ENCODE measurements around the gene PEAR1.

The PEAR1 gene

DNA sequence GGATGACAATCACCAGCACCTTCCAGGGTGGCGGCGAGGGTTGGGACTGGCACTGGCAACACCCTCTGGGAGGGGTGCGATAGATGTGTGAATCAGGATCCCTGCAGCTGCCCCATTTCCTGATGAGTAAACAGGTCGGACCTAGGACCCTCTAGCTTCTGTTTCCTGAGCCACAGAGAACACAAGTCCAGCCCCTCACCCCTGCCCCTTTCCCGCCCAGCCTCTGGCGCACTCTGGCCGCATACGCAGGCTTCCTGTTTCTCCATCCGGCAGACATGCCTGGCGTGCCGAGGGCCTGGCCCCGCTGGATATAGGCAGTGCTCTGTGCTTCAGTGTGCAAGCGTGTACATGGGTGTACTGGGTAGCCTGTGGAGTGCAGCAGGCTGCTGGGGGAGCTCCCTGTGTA lies 4.6 kb downstream of the PEAR1 start:
- in situ Hi-C loops (cut with HindIII; ENCODE audit: low sequenced_read_pairs) = no loop called here

DNA sequence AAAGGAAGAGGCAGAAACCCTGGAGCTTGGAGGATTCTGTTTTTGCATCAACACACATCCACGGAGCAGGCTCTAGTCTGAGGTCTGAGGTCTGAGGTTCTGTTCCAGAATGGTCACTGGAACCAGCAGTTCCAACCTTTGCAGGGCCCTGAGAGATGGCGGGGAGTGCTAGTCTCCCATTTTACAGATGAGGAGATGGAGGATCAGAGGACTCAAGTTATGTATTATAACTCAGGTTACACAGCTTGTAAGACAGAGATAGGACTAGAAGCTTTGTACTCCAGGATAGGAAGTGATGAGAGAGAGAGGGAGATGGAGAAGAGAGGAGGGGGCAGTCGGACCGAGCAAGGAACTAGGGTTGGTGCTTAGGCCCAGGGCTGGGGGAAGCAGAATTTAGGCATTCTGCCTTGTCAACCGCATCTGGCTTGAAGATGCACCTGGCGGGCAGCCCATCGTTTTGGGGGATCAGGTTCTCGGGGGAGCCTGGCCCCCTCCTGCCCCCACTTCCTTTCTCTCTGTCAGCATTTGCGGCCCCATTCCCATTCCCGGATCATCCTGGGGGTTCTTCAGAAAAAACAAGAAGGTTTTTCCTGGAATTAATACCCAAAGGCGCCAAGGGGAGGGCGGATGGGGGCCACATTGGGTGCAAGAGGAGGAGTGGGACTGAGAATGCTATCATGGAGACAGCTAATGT lies 5.6 kb downstream of the PEAR1 start:
- in situ Hi-C loops (cut with HindIII; ENCODE audit: low sequenced_read_pairs) = no loop called here

DNA sequence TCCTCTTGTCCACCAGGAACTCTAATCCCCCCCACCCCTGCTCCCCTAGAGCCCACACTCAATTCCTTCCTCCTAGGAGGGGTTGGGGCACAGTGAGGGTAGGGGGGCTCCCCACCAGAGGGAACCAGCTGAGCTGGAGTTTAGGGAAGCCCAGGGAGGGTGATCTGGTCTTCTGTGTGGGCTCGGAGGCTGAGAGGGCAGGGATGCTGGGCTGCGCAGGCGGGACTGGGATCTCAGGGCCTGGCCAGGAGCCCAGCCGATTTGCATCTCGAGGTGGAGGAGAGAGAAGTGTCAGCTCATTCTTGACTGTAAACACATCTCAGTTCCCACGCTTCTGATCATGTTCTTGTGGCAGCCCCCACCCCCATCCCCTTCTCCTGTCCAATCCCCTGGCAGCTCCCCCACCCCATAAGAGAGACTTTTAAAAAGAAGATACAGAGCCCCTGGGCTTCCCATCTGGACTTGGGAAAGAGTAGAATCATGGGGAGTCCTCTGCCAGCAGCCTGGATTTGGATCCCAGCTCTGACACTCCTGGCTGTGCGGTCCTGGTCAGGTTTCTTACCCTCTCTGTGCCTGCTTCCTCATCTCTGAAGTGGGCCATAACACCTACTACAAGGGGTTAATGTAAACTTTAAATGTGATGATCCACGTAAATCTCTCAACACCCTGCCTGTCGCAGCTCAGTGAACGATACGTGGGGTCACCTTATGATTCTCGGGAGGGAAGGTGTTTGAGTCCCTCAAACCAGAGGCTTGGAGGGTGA lies 6.6 kb downstream of the PEAR1 start:
- in situ Hi-C loops (cut with HindIII; ENCODE audit: low sequenced_read_pairs) = no loop called here

DNA sequence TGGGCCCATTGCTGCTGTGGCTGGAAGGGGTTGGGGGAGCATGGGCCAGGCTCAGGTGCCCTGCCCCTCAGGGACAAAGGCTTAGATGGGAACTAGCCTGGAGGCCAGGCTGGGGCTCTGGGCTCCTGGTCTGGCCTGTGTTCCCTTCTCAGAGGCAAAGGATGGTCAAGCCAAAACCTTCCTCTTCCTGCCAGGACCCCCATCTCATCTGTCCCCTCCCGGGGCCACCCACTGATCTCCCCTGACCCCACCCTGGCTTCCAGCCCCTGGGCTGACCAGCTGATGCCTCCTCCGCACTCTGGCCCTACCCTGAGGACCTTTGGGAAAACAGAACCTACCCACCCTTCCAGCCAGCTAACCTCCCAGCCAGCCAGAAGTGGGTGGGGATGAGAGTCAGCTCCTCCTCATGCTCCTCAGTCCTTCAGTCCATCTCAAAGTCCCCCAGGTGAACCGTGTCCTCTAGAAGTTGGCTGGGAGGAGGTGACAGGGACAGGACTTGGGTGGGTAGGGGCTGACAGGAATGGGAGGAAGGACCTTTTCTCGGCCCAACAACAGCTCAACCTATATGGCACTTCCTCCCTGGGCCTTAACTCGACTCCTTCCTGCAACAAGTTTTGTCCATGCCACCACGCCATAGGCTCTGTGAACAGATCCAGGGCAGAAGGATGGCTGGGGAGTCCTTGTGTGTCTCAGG lies 7.5 kb downstream of the PEAR1 start:
- in situ Hi-C loops (cut with HindIII; ENCODE audit: low sequenced_read_pairs) = no loop called here

DNA sequence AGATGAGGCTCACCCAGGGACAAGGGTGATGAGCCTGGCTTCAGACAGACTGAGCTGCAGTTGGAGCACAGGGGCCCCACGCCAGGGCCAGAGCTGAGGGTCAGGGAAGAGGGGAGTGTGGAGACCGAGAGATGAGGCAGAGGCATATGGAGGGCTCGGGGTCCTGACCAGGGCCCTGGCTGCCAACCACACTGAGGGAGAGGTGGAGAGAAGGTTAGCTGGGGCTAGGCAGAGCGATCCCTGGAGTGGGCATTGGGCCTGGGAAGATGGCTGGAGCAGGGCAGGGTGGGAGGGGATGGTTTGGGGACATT lies 8.0 kb downstream of the PEAR1 start:
- in situ Hi-C loops (cut with HindIII; ENCODE audit: low sequenced_read_pairs) = no loop called here

DNA sequence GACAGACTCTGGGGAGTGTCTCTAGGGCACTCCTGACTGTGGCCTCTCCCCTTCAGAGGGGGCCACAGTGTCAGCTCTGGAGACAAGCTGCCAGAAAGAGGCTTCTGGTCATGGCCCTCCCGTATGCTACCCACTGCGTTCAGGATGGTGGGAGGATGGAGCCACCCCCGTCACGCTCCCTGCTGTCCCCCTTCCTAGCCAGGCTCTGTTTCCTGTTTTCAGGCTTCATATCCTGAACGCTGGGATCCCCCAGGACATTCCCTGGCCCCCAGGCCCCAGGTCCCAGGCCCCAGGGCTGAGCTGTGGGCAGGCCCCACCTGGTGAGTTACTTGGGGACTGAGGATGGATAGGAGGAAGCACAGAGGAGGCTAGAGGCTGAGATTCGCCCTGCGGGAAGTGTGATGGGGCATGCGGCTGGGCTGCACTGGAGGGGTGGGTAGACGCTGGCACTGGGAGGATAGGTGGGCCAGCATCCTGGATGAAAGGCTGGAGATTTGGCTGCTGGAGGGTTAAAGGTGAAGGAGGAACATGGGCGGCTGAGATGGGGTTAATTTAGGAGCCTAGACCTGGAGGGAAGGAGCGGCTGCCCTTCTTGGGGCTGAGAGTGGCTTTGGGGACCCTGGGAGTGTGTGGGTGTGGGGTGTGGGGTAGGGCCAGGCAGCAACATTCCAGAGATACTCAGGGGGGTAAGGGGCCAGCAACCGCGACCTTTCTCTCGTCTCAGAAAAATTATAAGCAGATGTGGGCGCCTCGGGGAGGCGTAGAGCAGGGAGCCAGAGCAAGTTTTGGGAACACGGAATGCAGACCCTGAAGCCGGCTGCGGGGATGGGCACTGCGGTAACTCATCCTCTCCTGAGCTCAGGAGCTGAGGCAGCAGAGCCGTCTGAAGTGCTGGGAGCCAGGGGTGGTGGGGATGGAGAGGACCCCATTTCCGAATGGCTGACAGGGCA lies 8.7 kb downstream of the PEAR1 start:
- in situ Hi-C loops (cut with HindIII; ENCODE audit: low sequenced_read_pairs) = no loop called here

DNA sequence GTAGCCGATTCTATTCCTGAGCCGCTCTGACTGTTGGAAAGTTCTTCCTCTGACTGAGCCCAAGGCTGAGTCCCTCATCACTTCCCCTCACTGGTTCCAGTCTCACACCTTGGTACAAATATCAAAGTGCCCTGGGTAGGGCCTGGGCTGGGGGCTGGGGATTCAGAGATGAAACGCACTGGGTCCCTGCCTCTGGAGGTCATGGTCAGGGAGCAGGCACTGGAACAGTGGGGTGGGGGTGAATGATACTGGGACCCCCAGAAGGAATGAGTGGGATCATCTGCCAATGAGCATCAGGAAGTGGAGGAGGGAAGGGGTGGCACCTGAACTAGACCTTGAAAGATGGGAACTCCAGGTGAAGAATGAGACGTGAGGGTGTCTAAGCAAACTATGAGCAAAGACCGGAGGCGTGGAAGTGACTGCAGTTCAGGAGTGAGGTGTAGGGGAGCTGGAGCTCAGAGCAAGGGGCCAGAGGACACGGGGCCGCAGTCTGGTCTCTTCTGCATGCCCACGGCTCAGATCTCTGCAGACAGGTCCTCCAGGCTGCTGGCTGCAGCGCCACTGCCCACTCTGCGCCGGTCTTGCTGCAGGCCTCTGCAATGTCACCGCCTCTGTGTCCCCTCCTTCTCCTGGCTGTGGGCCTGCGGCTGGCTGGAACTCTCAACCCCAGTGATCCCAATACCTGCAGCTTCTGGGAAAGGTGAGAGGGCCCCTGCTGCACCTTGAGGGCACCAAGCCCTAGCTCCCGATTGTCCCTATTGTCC lies 10.0 kb downstream of the PEAR1 start:
- in situ Hi-C loops (cut with HindIII; ENCODE audit: low sequenced_read_pairs) = no loop called here

DNA sequence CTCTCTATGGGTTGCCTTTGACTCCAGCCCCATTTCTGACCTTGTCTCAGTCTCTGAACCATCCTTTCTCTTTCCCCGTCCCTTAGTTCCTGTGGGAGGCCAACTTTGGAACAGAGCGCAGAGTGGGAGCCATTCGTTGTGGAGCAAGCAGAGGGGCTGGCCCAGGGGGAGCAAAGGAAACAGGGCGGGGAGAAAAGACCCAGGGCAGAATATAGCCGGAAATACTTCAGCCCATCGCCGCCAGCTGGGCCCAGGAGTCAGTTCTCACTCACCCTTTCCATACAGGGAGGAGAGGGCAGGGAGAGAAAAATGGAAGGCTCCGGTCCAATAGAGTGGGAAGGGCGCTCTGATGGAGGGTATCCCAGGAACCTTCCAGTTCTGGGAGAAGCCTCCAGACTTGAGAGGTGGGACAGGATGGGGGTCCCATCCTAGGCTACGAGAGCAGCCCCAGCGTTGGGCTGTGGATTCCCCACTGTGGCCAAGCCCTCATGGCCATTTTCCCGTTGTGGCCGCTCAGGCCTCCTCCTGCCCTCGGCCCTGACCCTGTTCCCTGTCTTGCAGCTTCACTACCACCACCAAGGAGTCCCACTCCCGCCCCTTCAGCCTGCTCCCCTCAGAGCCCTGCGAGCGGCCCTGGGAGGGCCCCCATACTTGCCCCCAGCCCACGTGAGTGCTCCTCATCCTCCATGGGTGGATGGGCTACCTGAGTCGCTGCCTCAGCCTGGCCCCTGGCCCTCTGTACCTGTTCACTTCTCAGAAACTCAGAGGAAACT lies 10.9 kb downstream of the PEAR1 start:
- in situ Hi-C loops (cut with HindIII; ENCODE audit: low sequenced_read_pairs) = no loop called here

DNA sequence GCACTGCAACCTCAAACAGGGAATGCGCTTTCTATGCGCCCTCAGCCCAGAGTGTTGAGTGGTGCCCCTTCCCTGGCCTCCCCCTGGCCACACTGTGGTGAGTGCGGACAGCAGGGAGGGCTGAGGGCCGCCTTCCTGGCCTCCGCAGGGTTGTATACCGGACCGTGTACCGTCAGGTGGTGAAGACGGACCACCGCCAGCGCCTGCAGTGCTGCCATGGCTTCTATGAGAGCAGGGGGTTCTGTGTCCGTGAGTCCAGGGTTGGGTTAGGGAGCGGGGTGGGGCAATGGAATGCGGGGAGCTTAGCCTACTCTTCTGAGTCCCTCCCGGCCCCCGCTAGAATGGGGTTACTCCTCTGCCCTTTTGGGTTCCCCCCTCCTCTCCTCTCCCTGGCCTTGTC lies 11.7 kb downstream of the PEAR1 start:
- in situ Hi-C loops (cut with HindIII; ENCODE audit: low sequenced_read_pairs) = no loop called here

DNA sequence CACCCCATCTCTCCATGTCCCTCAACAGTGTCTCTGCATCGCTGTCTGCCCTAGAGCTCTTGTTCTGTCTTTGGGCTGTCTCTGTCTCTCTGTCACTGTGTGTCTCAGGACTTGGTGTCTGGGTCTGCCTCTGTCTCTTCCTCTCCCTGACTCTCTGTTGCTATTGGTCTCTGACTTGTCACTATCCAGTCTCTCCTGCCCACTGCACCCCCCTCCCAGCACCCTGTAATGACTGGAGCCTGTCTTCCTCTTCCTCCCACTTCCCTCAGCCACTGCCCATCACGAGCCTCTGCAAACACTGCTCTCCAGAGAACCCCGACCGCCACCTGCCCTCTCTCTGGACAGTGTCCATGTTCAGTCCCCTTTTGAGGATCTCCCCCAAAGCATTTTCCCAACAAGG lies 12.1 kb downstream of the PEAR1 start:
- in situ Hi-C loops (cut with HindIII; ENCODE audit: low sequenced_read_pairs) = no loop called here

DNA sequence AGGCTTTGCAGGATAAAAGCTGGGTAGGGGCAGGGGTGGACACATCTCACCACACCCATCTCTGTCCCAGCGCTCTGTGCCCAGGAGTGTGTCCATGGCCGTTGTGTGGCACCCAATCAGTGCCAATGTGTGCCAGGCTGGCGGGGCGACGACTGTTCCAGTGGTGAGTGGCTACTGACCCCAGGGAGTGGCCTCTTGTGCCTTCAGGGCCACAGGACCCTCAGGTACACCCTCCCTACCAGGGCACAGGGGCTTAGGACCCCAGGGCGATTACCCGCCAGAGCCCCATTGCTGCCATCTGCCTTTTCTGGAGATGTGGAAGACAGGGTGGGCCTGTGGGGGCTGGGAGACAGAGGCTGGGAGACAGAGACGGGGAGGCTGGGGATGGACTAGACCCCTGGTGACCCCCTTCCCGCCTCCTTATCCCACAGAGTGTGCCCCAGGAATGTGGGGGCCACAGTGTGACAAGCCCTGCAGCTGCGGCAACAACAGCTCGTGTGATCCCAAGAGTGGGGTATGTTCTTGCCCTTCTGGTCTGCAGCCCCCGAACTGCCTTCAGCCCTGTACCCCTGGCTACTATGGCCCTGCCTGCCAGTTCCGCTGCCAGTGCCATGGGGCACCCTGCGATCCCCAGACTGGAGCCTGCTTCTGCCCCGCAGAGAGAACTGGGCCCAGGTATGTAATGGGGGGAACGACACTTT lies 12.8 kb downstream of the PEAR1 start:
- in situ Hi-C loops (cut with HindIII; ENCODE audit: low sequenced_read_pairs) = no loop called here

DNA sequence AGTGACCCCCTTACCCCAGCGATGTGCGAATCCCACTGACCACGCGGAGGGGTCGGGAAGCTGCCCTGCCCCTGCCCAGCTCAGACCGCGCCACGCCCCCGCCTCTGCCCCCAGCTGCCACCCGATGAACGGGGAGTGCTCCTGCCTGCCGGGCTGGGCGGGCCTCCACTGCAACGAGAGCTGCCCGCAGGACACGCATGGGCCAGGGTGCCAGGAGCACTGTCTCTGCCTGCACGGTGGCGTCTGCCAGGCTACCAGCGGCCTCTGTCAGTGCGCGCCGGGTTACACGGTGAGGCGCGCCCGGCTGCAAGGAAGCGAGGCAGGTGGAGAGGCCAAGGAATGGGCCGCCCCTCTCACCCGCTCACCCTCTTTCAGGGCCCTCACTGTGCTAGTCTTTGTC lies 15.0 kb downstream of the PEAR1 start:
- in situ Hi-C loops (cut with HindIII; ENCODE audit: low sequenced_read_pairs) = no loop called here

DNA sequence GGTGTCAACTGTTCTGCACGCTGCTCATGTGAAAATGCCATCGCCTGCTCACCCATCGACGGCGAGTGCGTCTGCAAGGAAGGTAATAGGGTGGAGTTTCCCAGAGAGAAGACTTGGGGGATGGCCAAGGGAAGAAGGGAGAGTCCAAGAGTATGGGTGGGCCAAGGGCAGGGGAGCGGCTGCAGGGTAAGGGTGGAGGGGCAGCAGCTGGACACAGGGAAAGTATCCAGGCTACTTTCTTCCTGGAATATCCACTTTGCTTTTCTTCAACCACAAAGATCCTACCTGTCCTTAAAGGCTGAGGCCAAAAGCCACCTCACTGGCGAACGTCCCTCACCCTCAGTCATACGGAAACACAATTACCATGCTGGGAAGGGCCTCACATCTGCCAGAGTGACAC lies 15.4 kb downstream of the PEAR1 start:
- in situ Hi-C loops (cut with HindIII; ENCODE audit: low sequenced_read_pairs) = no loop called here

DNA sequence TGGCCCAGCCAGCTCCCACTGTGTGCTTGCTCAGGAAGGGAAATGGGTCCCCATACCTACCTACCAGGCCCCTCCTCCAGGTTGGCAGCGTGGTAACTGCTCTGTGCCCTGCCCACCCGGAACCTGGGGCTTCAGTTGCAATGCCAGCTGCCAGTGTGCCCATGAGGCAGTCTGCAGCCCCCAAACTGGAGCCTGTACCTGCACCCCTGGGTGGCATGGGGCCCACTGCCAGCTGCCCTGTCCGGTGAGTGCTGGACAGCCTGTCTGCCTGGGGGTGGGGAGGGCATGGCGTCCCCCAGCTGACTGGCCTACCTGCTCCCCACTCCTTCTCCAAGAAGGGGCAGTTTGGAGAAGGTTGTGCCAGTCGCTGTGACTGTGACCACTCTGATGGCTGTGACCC lies 16.2 kb downstream of the PEAR1 start:
- in situ Hi-C loops (cut with HindIII; ENCODE audit: low sequenced_read_pairs) = no loop called here

DNA sequence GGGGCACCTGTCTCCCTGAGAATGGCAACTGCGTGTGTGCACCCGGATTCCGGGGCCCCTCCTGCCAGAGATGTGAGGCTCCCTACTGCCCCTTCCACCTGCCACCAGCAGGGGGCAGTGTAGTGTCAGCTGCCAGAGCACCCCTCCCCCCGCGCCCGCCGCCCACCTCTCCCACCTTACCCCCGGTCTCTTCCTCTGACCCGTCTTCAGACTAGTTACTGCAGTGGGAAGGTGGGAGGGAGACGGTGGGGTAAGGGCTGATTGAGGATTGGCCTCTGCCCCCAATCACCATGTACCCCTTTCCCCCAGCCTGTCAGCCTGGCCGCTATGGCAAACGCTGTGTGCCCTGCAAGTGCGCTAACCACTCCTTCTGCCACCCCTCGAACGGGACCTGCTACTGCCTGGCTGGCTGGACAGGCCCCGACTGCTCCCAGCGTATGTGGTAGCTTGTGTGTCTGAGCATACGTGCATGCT lies 16.8 kb downstream of the PEAR1 start:
- in situ Hi-C loops (cut with HindIII; ENCODE audit: low sequenced_read_pairs) = no loop called here

DNA sequence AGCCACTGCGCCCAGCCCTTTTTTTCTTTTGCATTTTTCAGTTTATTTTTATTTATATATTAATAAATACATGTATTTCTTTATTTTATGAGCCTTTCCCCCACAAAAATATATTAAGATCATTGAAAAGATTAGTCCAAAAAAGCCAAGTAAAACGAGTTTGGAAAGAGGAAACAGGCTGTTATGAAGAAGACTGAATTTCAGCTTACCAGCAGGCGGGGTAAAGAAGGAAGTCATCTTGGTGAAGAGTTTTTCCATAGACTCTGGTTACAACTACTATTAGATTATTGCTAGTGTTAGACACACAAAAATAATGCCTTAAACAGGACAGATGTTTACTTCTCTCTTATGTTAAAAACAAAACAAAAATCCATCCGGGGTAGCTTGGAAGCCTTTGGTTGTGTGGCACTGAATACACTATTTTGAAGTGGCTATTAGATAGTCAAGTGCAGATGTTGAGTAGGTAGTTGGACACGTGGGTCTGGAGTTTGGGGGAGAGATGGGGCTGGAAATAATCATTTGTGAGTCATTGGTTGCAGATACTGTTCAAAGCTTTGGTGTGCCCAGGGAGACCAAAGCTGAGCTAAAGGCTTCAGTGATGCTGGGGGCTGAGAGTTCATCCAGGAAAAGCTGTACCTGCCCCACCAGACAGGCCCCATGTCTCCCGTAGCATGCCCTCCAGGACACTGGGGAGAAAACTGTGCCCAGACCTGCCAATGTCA lies 18.2 kb downstream of the PEAR1 start:
- in situ Hi-C loops (cut with HindIII; ENCODE audit: low sequenced_read_pairs) = no loop called here

DNA sequence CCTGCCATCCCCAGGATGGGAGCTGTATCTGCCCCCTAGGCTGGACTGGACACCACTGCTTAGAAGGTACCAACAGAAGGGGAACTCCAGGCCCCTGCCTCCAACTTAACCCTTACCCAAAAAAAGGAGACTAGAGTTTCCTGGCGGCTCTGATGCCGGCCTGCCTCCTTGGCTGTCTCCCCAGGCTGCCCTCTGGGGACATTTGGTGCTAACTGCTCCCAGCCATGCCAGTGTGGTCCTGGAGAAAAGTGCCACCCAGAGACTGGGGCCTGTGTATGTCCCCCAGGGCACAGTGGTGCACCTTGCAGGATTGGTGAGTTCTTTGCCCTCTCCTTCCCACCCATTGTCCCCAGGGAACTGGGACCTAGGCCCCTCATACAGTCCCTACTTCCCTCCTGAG lies 18.8 kb downstream of the PEAR1 start:
- in situ Hi-C loops (cut with HindIII; ENCODE audit: low sequenced_read_pairs) = no loop called here
